HCT116 (cell line): ENCODE results near the gene MEPCE. TPM values are rescaled to one million over a fixed set of nuclear protein-coding genes. Genes with fewer than 3 reads are reported as not detected.

Experiments
- ATAC-seq: fragments of 200-7000 bp; cut with Tn5 transposase; 2 replicates; pipeline ENCODE4 v1.9.1; 2020; ENCODE audit warnings: mild to moderate bottlenecking, moderate library complexity
- BruUV-seq: library from RNA; stranded (reverse); fragments of 400-500 nt; replicated peaks from 2 replicates; lab custom pipeline; 2021; lab: Mats Ljungman, UMichigan
- CTCF ChIA-PET: fragments of 300-600 bp; sonication (Branson Sonifier 250); formaldehyde crosslinking; loops from one replicate; lab custom pipeline; 2021; ENCODE audit warnings: antibody characterized with exemption; lab: Charles Lee
- POLR2A ChIA-PET: fragments of 300-600, 350-600 bp; sonication (Branson Sonifier 250); formaldehyde crosslinking; loops from one replicate; lab custom pipeline; 2021; ENCODE audit warnings: antibody characterized with exemption; lab: Charles Lee
- RAD21 ChIA-PET, 2 experiments: fragments of 300-600 bp; sonication (Branson Sonifier 250); formaldehyde crosslinking; loops; one replicate each; lab custom pipeline; 2023; ENCODE audit warnings: low total read pairs in 2 of 2; ENCODE audit not compliant: uncharacterized antibody in 2 of 2, unreplicated experiment in 2 of 2, low non-redundant PET in 1 of 2; lab: Charles Lee
- DNase-seq: peaks from one replicate; pipeline ENCODE4 v3.0.0-alpha.2; 2010; ENCODE audit warnings: low read depth, low spot score
- H2AFZ ChIP-seq: fragments of 200-600 bp; shearing (Covaris generic), sonication (generic); 2 replicates; pipeline ENCODE4 v1.6.1; 2017; ENCODE audit warnings: low read depth, mixed run types, mixed read lengths, antibody characterized with exemption, low read length; ENCODE audit not compliant: poor library complexity, severe bottlenecking
- H3K27ac ChIP-seq: 2 replicates; pipeline ENCODE4 v1.5.1; 2012; ENCODE audit warnings: low read depth, low read length
- H3K27me3 ChIP-seq: fragments of 200-600 bp; sonication (generic); 2 replicates; pipeline ENCODE4 v1.6.1; 2016; ENCODE audit warnings: mixed run types, low read length, mixed read lengths; ENCODE audit not compliant: insufficient read depth
- H3K36me3 ChIP-seq, 2 experiments: fragments of 200-500 bp in 1 of 2; fragments of 200-600 bp in 1 of 2; sonication (Bioruptor generic) in 1 of 2; sonication (generic) in 1 of 2; 2 replicates each; pipeline versions ENCODE4 v1.5.1 to v1.6.1; 2014 to 2016; ENCODE audit warnings: low read length in 2 of 2, inconsistent platforms in 1 of 2, mixed read lengths in 1 of 2, mixed run types in 1 of 2; ENCODE audit not compliant: insufficient read depth in 2 of 2, control insufficient read depth in 1 of 2
- H3K4me1 ChIP-seq, 2 experiments: fragments of 200-600 bp in 1 of 2; sonication (generic) in 1 of 2; 2 replicates each; pipeline versions ENCODE4 v1.5.1 to v1.6.1; 2012 to 2017; ENCODE audit warnings: low read length in 2 of 2, inconsistent platforms in 1 of 2, mild to moderate bottlenecking in 1 of 2, mixed read lengths in 1 of 2, mixed run types in 1 of 2, moderate library complexity in 1 of 2; ENCODE audit not compliant: insufficient read depth in 2 of 2, control insufficient read depth in 1 of 2
- H3K4me2 ChIP-seq: fragments of 200-600 bp; sonication (generic); 2 replicates; pipeline ENCODE4 v1.6.1; 2017; ENCODE audit warnings: mixed run types, low read length, mixed read lengths
- H3K4me3 ChIP-seq, 2 experiments: fragments of 200-600 bp in 1 of 2; sonication (generic) in 1 of 2; replicated peaks in 1 of 2; 2 replicates each; pipeline ENCODE4 v1.5.1; 2011 to 2016; ENCODE audit warnings: low read length in 2 of 2, control low read depth in 1 of 2, low read depth in 1 of 2, mild to moderate bottlenecking in 1 of 2, mixed read lengths in 1 of 2, mixed run types in 1 of 2
- H3K79me2 ChIP-seq: fragments of 200-600 bp; sonication (generic); 2 replicates; pipeline ENCODE4 v1.6.1; 2017; ENCODE audit warnings: mild to moderate bottlenecking, mixed run types, low read length, moderate library complexity, mixed read lengths; ENCODE audit not compliant: insufficient read depth
- H3K9ac ChIP-seq: fragments of 200-600 bp; sonication (generic); 2 replicates; pipeline ENCODE4 v1.6.1; 2016; ENCODE audit warnings: low read length, mixed read lengths
- H3K9me2 ChIP-seq: fragments of 200-600 bp; sonication (generic), shearing (Covaris generic); 2 replicates; pipeline ENCODE4 v1.6.1; 2017; ENCODE audit warnings: mixed run types, mild to moderate bottlenecking, moderate library complexity; ENCODE audit not compliant: insufficient read depth
- H3K9me3 ChIP-seq, 2 experiments: fragments of 200-500 bp in 1 of 2; fragments of 200-600 bp in 1 of 2; sonication (Bioruptor generic) in 1 of 2; sonication (generic) in 1 of 2; 2 replicates each; pipeline ENCODE4 v1.6.1; 2014 to 2017; ENCODE audit warnings: low read length in 2 of 2, mixed read lengths in 2 of 2, inconsistent platforms in 1 of 2, low read depth in 1 of 2, mild to moderate bottlenecking in 1 of 2, mixed run types in 1 of 2, moderate library complexity in 1 of 2; ENCODE audit not compliant: control insufficient read depth in 1 of 2, insufficient read depth in 1 of 2
- H4K20me1 ChIP-seq: fragments of 200-600 bp; sonication (generic), shearing (Covaris generic); 2 replicates; pipeline ENCODE4 v1.6.1; 2017; ENCODE audit warnings: mixed run types, mild to moderate bottlenecking, moderate library complexity; ENCODE audit not compliant: insufficient read depth
- CBX3 ChIP-seq: IDR thresholded peaks from 2 replicates; pipeline ENCODE4 v1.6.1; 2012; ENCODE audit warnings: low read depth
- CEBPB ChIP-seq: IDR thresholded peaks from 2 replicates; pipeline ENCODE4 v1.6.1; 2012; ENCODE audit warnings: low read depth
- ELF1 ChIP-seq: IDR thresholded peaks from 2 replicates; pipeline ENCODE4 v1.6.1; 2012; ENCODE audit warnings: low read depth, borderline replicate concordance
- EZH2 ChIP-seq: fragments of 200-600 bp; sonication (generic); IDR thresholded peaks from 2 replicates; pipeline ENCODE4 v1.6.1; 2017; ENCODE audit warnings: antibody characterized with exemption, mixed run types
- FOSL1 ChIP-seq: IDR thresholded peaks from 2 replicates; pipeline ENCODE4 v1.6.1; 2012; ENCODE audit warnings: low read depth
- POLR2A ChIP-seq: IDR thresholded peaks from 2 replicates; pipeline ENCODE4 v1.7.0; 2011; ENCODE audit warnings: borderline replicate concordance; ENCODE audit not compliant: insufficient read depth, insufficient read length; ENCODE audit errors: extremely low read depth
- POLR2AphosphoS5 ChIP-seq: IDR thresholded peaks from 2 replicates; pipeline ENCODE4 v1.6.1; 2011; ENCODE audit warnings: mild to moderate bottlenecking, low read depth, low read length, moderate library complexity
- RAD21 ChIP-seq: IDR thresholded peaks from 2 replicates; pipeline ENCODE4 v1.6.1; 2012; ENCODE audit warnings: low read depth, mild to moderate bottlenecking
- SIN3A ChIP-seq: IDR thresholded peaks from 2 replicates; pipeline ENCODE4 v1.6.1; 2012; ENCODE audit warnings: low read depth
- SP1 ChIP-seq: IDR thresholded peaks from 2 replicates; pipeline ENCODE4 v1.6.1; 2012; ENCODE audit warnings: low read depth
- SRF ChIP-seq: IDR thresholded peaks from 2 replicates; pipeline ENCODE4 v1.6.1; 2012; ENCODE audit warnings: low read depth
- YY1 ChIP-seq: IDR thresholded peaks from 2 replicates; pipeline ENCODE4 v1.6.1; 2011; ENCODE audit warnings: low read length, low read depth, moderate library complexity, mild to moderate bottlenecking; ENCODE audit not compliant: insufficient replicate concordance; ENCODE audit errors: extremely low read depth
- intact Hi-C: fragments of 100-400 bp; cut with micrococcal nuclease; formaldehyde crosslinking; loops from 2 replicates; pipeline ENCODE4 v1.10.0; 2022
- total RNA-seq: library from RNA; stranded (reverse); gene quantifications from one replicate; pipeline ENCODE4 v1.2.1, GENCODE V29; 2021; ENCODE audit not compliant: unreplicated experiment
- TF ChIP-seq, protein P1 (sequence below): IDR thresholded peaks from 2 replicates; pipeline ENCODE4 v1.6.1; 2012
- TF ChIP-seq, protein P2 (sequence below), 3 experiments: fragments of 200-600 bp in 1 of 3; sonication (generic) in 1 of 3; IDR thresholded peaks in 2 of 3; conservative IDR thresholded peaks in 1 of 3; 2 replicates each; pipeline ENCODE4 v1.5.1; 2012 to 2017; ENCODE audit warnings: low read depth in 2 of 3, low read length in 2 of 3, antibody characterized with exemption in 1 of 3, borderline replicate concordance in 1 of 3, control low read depth in 1 of 3, mild to moderate bottlenecking in 1 of 3, mixed read lengths in 1 of 3, mixed run types in 1 of 3, moderate library complexity in 1 of 3; ENCODE audit not compliant: insufficient read depth in 1 of 3
- TF ChIP-seq, protein P3 (sequence below): IDR thresholded peaks from 2 replicates; pipeline ENCODE4 v1.6.1; 2012; ENCODE audit warnings: low read depth
- TF ChIP-seq, protein P4 (sequence below): IDR thresholded peaks from 2 replicates; pipeline ENCODE4 v1.6.1; 2011; ENCODE audit warnings: mild to moderate bottlenecking, low read length, moderate library complexity; ENCODE audit not compliant: insufficient replicate concordance; ENCODE audit errors: extremely low read depth
- TF ChIP-seq, protein P5 (sequence below): IDR thresholded peaks from 2 replicates; pipeline ENCODE4 v1.6.1; 2012

The MEPCE gene
- total RNA-seq, 1 experiment from 2014 or later = 44.4 TPM

DNA sequence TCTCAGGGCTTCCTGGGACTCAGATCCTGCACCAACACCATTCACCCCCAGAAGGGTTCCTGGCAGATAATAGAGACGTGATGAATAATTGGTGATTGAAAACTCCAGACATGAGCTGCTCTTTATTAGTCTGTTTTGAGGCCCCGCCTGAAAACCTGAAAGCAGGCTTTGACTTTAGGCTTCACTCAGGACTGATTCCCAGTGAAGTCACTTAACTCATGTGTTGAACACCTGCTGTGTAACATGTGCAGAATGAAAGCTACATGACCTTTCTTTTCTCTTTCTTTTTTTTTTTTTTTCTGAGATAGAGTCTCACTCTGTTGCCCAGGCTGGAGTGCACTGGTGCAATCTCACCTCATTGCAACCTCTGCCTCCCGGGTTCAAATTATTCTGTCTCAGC lies 25.6 kb downstream of the MEPCE start:
- H3K79me2 ChIP-seq = no peaks in the 10 kb centered on the region
- TF ChIP-seq ELF1 = no peak
- TF ChIP-seq, protein P1, sequence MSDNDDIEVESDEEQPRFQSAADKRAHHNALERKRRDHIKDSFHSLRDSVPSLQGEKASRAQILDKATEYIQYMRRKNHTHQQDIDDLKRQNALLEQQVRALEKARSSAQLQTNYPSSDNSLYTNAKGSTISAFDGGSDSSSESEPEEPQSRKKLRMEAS = no peak
- no peak for TF ChIP-seq YY1
- TF ChIP-seq CEBPB = no peak
- no peak for TF ChIP-seq POLR2A
- TF ChIP-seq SRF = no peak
- TF ChIP-seq CBX3 = no peak
- TF ChIP-seq EZH2 = no peak
- TF ChIP-seq RAD21 = no peak
- TF ChIP-seq SIN3A = no peak
- TF ChIP-seq POLR2AphosphoS5 = no peak
- TF ChIP-seq, protein P2, sequence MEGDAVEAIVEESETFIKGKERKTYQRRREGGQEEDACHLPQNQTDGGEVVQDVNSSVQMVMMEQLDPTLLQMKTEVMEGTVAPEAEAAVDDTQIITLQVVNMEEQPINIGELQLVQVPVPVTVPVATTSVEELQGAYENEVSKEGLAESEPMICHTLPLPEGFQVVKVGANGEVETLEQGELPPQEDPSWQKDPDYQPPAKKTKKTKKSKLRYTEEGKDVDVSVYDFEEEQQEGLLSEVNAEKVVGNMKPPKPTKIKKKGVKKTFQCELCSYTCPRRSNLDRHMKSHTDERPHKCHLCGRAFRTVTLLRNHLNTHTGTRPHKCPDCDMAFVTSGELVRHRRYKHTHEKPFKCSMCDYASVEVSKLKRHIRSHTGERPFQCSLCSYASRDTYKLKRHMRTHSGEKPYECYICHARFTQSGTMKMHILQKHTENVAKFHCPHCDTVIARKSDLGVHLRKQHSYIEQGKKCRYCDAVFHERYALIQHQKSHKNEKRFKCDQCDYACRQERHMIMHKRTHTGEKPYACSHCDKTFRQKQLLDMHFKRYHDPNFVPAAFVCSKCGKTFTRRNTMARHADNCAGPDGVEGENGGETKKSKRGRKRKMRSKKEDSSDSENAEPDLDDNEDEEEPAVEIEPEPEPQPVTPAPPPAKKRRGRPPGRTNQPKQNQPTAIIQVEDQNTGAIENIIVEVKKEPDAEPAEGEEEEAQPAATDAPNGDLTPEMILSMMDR (IDR thresholded peaks at IDR 0.05 in 2 of 3, conservative IDR thresholded peaks at IDR 0.05 in 1 of 3; ENCODE audit: borderline replicate concordance in 1 of 3, insufficient read depth in 1 of 3, low read depth in 2 of 3, low read length in 2 of 3) = no peak
- TF ChIP-seq SP1 = no peak
- TF ChIP-seq, protein P3, sequence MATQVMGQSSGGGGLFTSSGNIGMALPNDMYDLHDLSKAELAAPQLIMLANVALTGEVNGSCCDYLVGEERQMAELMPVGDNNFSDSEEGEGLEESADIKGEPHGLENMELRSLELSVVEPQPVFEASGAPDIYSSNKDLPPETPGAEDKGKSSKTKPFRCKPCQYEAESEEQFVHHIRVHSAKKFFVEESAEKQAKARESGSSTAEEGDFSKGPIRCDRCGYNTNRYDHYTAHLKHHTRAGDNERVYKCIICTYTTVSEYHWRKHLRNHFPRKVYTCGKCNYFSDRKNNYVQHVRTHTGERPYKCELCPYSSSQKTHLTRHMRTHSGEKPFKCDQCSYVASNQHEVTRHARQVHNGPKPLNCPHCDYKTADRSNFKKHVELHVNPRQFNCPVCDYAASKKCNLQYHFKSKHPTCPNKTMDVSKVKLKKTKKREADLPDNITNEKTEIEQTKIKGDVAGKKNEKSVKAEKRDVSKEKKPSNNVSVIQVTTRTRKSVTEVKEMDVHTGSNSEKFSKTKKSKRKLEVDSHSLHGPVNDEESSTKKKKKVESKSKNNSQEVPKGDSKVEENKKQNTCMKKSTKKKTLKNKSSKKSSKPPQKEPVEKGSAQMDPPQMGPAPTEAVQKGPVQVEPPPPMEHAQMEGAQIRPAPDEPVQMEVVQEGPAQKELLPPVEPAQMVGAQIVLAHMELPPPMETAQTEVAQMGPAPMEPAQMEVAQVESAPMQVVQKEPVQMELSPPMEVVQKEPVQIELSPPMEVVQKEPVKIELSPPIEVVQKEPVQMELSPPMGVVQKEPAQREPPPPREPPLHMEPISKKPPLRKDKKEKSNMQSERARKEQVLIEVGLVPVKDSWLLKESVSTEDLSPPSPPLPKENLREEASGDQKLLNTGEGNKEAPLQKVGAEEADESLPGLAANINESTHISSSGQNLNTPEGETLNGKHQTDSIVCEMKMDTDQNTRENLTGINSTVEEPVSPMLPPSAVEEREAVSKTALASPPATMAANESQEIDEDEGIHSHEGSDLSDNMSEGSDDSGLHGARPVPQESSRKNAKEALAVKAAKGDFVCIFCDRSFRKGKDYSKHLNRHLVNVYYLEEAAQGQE = no peak
- TF ChIP-seq FOSL1 = no peak
- TF ChIP-seq, protein P4, sequence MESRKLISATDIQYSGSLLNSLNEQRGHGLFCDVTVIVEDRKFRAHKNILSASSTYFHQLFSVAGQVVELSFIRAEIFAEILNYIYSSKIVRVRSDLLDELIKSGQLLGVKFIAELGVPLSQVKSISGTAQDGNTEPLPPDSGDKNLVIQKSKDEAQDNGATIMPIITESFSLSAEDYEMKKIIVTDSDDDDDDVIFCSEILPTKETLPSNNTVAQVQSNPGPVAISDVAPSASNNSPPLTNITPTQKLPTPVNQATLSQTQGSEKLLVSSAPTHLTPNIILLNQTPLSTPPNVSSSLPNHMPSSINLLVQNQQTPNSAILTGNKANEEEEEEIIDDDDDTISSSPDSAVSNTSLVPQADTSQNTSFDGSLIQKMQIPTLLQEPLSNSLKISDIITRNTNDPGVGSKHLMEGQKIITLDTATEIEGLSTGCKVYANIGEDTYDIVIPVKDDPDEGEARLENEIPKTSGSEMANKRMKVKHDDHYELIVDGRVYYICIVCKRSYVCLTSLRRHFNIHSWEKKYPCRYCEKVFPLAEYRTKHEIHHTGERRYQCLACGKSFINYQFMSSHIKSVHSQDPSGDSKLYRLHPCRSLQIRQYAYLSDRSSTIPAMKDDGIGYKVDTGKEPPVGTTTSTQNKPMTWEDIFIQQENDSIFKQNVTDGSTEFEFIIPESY = no peak
- TF ChIP-seq, protein P5, sequence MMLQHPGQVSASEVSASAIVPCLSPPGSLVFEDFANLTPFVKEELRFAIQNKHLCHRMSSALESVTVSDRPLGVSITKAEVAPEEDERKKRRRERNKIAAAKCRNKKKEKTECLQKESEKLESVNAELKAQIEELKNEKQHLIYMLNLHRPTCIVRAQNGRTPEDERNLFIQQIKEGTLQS = no peak
- BruUV-seq = no TSS peak
- DNase-seq (no peak), ATAC-seq (no peak)
- no peaks in the 10 kb centered on the region for H3K9me3 ChIP-seq
- H3K9me2 ChIP-seq = no peaks in the 10 kb centered on the region
- CTCF ChIA-PET = interaction anchor here (1.0 to 1.5 kb wide), 2 partner anchors 10 to 11 kb away, joined by 3 read pairs; no protein-coding TSS in a partner anchor
- H3K36me3 ChIP-seq = no peaks in the 10 kb centered on the region
- H3K27ac ChIP-seq = no peak overlapping the region
- intact Hi-C loops = no loop called here
- no peaks in the 10 kb centered on the region for H4K20me1 ChIP-seq
- peaks cover 6 to 25% of the 10 kb centered on the region in 2 experiments; a peak in 3 of 4 replicates for H3K4me1 ChIP-seq
- POLR2A ChIA-PET = interaction anchor here (1.2 to 2.4 kb wide), 2 partner anchors 24 to 26 kb away, joined by 5 to 8 read pairs; partner anchors contain the start of genes TSC22D4 and ZCWPW1
- H3K9ac ChIP-seq = no peak overlapping the region
- H3K27me3 ChIP-seq = no peaks in the 10 kb centered on the region
- no peak overlapping the region for H2AFZ ChIP-seq
- H3K4me3 ChIP-seq = no peak overlapping the region
- no peak overlapping the region for H3K4me2 ChIP-seq
- RAD21 ChIA-PET = no interaction called here
